Left lung (tissue), 10 donors: Measurements from ENCODE around the gene RAMACL. TPM values are rescaled to one million over a fixed set of nuclear protein-coding genes. Genes with fewer than 3 reads are reported as not detected.

Experiments used
- ATAC-seq: fragments of 200-7000 bp; cut with Tn5 transposase; one replicate; pipeline ENCODE4 v1.9.1; 2020; ENCODE audit warnings: moderate library complexity
- DNase-seq, 4 donors: peaks; one replicate each; pipeline ENCODE4 v3.0.0-alpha.2; 2013 to 2020
- H3K27ac ChIP-seq, 2 donors: fragments of 200-600 bp; sonication (generic) in 1 of 2; one replicate each; pipeline versions ENCODE4 v1.5.0 to v1.8.0; 2020 to 2021
- H3K27me3 ChIP-seq, 2 donors: fragments of 200-600 bp; sonication (generic) in 1 of 2; one replicate each; pipeline versions ENCODE4 v1.5.0 to v1.8.0; 2020 to 2021
- H3K36me3 ChIP-seq, 2 donors: fragments of 200-600 bp; sonication (generic) in 1 of 2; one replicate each; pipeline versions ENCODE4 v1.5.0 to v1.8.0; 2020 to 2021
- H3K4me1 ChIP-seq, 2 donors: fragments of 200-600 bp; one replicate each; pipeline ENCODE4 v1.8.0; 2021
- H3K4me3 ChIP-seq, 2 donors: fragments of 200-600 bp; sonication (generic) in 1 of 2; one replicate each; pipeline versions ENCODE4 v1.5.0 to v1.8.0; 2020 to 2021; ENCODE audit warnings: mild to moderate bottlenecking in 1 of 2
- H3K9me3 ChIP-seq, 2 donors: fragments of 200-600 bp; sonication (generic) in 1 of 2; one replicate each; pipeline versions ENCODE4 v1.5.0 to v1.8.0; 2020 to 2021
- intact Hi-C, 2 donors: fragments of 100-400 bp; cut with DNase I; formaldehyde crosslinking; loops; one replicate each; pipeline versions ENCODE4 v1.11.2 to v1.14.2; 2022
- polyA plus RNA-seq, 6 donors: library from polyadenylated mRNA; unstranded; fragments of 120-200 nt; gene quantifications; one replicate each; pipeline ENCODE4 v1.2.1, GENCODE V29; 2013; ENCODE audit not compliant: insufficient read length in 6 of 6
- total RNA-seq, 2 donors: library from RNA; stranded (reverse); fragmentation: NEBNext Ultra II Directional; extraction: Animal tissue kit (Norgen Biotek cat#: 25700); gene quantifications; one replicate each; pipeline ENCODE4 v1.2.1, GENCODE V29; 2021
- TF ChIP-seq, protein P1 (sequence below), 2 donors: fragments of 200-600 bp; sonication (generic) in 1 of 2; IDR thresholded peaks; one replicate each; pipeline versions ENCODE4 v1.5.0 to v1.8.0; 2021; ENCODE audit warnings: antibody characterized with exemption in 2 of 2
- donor health status: DM: no; HTN: yes; CAD: no.
- donor health status: DM: no; HTN: no; CAD: no.

The RAMACL gene
- total and polyA plus RNA-seq, 8 donors = 0.27 to 6.0 (median 0.47) TPM

GRCh38 chr6:166596776-166597507 is 10.5 kb upstream of the RAMACL start:
- Histone ChIP-seq H3K36me3 (no peaks in the 10 kb centered on the region), H3K9me3 (no peaks in the 10 kb centered on the region), H3K4me1 (peaks cover 14 to 35% of the 10 kb centered on the region in 2 donors), H3K27me3 (no peaks in the 10 kb centered on the region), H3K4me3 (no peak overlapping the region), H3K27ac (peak overlapping the region in 1 of 2 donors; percentile 81)
- ATAC-seq = no peak
- intact Hi-C loops = no loop called here
- no peak for DNase-seq
- TF ChIP-seq, protein P1, sequence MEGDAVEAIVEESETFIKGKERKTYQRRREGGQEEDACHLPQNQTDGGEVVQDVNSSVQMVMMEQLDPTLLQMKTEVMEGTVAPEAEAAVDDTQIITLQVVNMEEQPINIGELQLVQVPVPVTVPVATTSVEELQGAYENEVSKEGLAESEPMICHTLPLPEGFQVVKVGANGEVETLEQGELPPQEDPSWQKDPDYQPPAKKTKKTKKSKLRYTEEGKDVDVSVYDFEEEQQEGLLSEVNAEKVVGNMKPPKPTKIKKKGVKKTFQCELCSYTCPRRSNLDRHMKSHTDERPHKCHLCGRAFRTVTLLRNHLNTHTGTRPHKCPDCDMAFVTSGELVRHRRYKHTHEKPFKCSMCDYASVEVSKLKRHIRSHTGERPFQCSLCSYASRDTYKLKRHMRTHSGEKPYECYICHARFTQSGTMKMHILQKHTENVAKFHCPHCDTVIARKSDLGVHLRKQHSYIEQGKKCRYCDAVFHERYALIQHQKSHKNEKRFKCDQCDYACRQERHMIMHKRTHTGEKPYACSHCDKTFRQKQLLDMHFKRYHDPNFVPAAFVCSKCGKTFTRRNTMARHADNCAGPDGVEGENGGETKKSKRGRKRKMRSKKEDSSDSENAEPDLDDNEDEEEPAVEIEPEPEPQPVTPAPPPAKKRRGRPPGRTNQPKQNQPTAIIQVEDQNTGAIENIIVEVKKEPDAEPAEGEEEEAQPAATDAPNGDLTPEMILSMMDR (IDR thresholded peaks at IDR 0.05) = no peak

GRCh38 chr6:166595949-166596348 is 9.5 kb upstream of the RAMACL start:
- Histone ChIP-seq H3K27ac (peak overlapping the region in 1 of 2 donors; percentile 81), H3K36me3 (no peaks in the 10 kb centered on the region), H3K4me1 (peaks cover 14 to 35% of the 10 kb centered on the region in 2 donors), H3K9me3 (no peaks in the 10 kb centered on the region), H3K4me3 (no peak overlapping the region), H3K27me3 (no peaks in the 10 kb centered on the region)
- ATAC-seq (no peak), DNase-seq (no peak)
- TF ChIP-seq, protein P1 (IDR thresholded peaks at IDR 0.05) = no peak
- intact Hi-C loops = no loop called here

DNA sequence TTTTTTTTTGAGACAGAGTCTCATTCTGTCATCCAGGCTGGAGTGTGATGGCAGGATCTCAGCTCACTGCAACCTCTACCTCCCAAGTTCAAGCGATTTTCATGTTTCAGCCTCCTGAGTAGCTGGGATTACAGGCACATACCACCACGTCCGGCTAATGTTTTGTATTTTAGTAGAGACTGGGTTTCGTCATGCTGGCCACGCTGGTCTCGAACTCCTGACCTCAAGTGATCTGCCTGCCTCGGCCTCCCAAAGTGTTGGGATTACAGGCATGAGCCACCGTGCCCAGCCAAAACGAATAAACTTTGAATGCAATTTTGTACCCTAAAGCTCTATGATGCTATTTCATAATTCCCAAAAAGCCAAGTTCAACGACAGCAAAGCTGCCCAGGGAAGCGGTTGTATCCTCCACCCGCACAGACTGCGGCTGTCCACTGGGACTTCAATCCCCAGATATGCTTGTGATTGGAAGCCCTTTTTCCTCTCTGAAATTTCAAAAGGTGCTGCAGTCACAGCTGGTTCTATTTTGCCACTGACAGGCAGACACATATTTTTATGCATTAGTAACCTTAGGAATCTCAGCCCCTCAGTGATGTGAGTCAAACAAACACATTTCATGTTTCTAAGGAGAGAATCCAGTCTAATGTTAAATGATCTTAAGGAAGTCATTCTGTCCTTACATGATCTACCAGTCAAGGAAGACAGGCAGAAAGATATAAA is 8.7 kb upstream of the RAMACL start:
- DNase-seq (no peak), ATAC-seq (no peak)
- peaks cover 14 to 42% of the 10 kb centered on the region in 2 donors for H3K4me1 ChIP-seq
- intact Hi-C loops = no loop called here
- TF ChIP-seq, protein P1 (IDR thresholded peaks at IDR 0.05) = no peak
- H3K4me3 ChIP-seq = no peak overlapping the region
- H3K36me3 ChIP-seq = no peaks in the 10 kb centered on the region
- no peaks in the 10 kb centered on the region for H3K27me3 ChIP-seq
- H3K27ac ChIP-seq = peak overlapping the region in 1 of 2 donors; percentile 81
- no peaks in the 10 kb centered on the region for H3K9me3 ChIP-seq

- Histone ChIP-seq H3K9me3 (no peaks in the 10 kb centered on the region), H3K27ac (no peak overlapping the region), H3K36me3 (no peaks in the 10 kb centered on the region), H3K4me3 (no peak overlapping the region), H3K27me3 (no peaks in the 10 kb centered on the region), H3K4me1 (peaks cover 5 to 42% of the 10 kb centered on the region in 2 donors)
- TF ChIP-seq, protein P1 (IDR thresholded peaks at IDR 0.05) = no peak
- intact Hi-C loops = no loop called here
- ATAC-seq = no peak
- no peak for DNase-seq
Observed at GRCh38 chr6:166592821-166593220, 6.3 kb upstream of the RAMACL start.

DNA sequence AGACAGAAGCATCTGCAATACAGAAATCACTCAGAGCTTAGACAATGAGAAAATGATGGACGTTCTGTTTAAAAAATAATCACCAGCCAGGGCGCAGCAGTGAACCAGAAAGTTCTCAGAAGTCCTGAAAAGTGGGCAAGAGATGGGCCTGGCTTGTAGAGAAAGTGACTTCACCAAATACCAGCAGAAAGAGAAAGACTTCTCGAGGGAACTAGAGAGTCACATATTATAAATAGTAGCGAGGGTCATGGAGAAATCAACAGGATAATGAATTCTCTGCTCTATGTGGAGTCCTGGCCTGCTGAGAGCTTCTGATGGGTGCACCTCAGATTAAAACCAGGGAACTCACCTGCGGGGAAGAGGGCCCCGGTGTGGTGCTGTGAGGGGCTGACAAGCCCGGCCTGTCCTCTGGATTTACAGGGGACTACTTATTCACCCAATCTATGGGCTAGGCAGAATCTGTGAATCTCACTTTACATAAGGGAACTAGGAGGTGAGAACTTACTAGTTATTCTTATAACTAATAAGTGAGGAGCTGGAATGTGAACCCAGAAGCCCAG is 5.6 kb upstream of the RAMACL start:
- no peaks in the 10 kb centered on the region for H3K9me3 ChIP-seq
- H3K36me3 ChIP-seq = no peaks in the 10 kb centered on the region
- H3K4me1 ChIP-seq = peaks cover 5 to 40% of the 10 kb centered on the region in 2 donors
- no peak overlapping the region for H3K27ac ChIP-seq
- H3K27me3 ChIP-seq = no peaks in the 10 kb centered on the region
- intact Hi-C loops = no loop called here
- no peak for ATAC-seq
- no peak for DNase-seq
- TF ChIP-seq, protein P1 (IDR thresholded peaks at IDR 0.05) = no peak
- H3K4me3 ChIP-seq = no peak overlapping the region
